Peyer's patch (tissue), 4 donors: Measurements from ENCODE around the gene PTOV1. TPM values are rescaled to one million over a fixed set of nuclear protein-coding genes. Genes with fewer than 3 reads are reported as not detected.

Source experiments
- DNase-seq, 3 donors: peaks; one replicate each; pipeline ENCODE4 v3.0.0-alpha.2; 2017 to 2019
- H3K27ac ChIP-seq, 4 donors: fragments of 200-600 bp; sonication (generic); one replicate each; pipeline ENCODE4 v1.5.1; 2016 to 2019
- H3K27me3 ChIP-seq, 2 donors: fragments of 200-600 bp; sonication (generic); one replicate each; pipeline ENCODE4 v1.5.1; 2019
- H3K36me3 ChIP-seq, 3 donors: fragments of 200-600 bp; sonication (generic); one replicate each; pipeline ENCODE4 v1.5.1; 2016 to 2019
- H3K4me1 ChIP-seq, 4 donors: fragments of 200-600 bp; sonication (generic); one replicate each; pipeline ENCODE4 v1.5.1; 2016 to 2019
- H3K4me3 ChIP-seq, 4 donors: fragments of 200-600 bp; sonication (generic); 1 replicate in 3 of 4; 2 replicates in 1 of 4; pipeline ENCODE4 v1.5.1; 2016 to 2019; ENCODE audit warnings: mild to moderate bottlenecking in 1 of 4
- H3K9me3 ChIP-seq, 4 donors: fragments of 200-600 bp; sonication (generic); one replicate each; pipeline ENCODE4 v1.5.1; 2016 to 2019; ENCODE audit warnings: mild to moderate bottlenecking in 1 of 4
- CTCF ChIP-seq, 6 experiments: fragments of 450-650 bp in 4 of 6; fragments of 200-600 bp in 2 of 6; sonication (generic) in 1 of 6; IDR thresholded peaks; one replicate each; pipeline ENCODE4 v1.5.1; 2017 to 2019; ENCODE audit warnings: antibody characterized with exemption in 6 of 6, mild to moderate bottlenecking in 3 of 6, moderate library complexity in 1 of 6
- POLR2A ChIP-seq, 2 donors: fragments of 450-650 bp; IDR thresholded peaks; one replicate each; pipeline ENCODE4 v1.5.1; 2017; ENCODE audit warnings: antibody characterized with exemption in 2 of 2, mild to moderate bottlenecking in 2 of 2, moderate library complexity in 2 of 2
- total RNA-seq, 4 donors: library from RNA; depleted of rRNA; stranded (reverse); fragments of >200 nt; gene quantifications; one replicate each; pipeline ENCODE4 v1.1.0, GENCODE V29; 2016

The PTOV1 gene
- total RNA-seq, 4 donors from 2014 or later, result 80.0 to 153 (median 95.9) TPM

GRCh38 chr19:49836176-49837008 is 14.6 kb upstream of the PTOV1 start:
- Histone ChIP-seq H3K36me3 (peaks cover 0 to 77% (median 0%) of the 10 kb centered on the region in 3 donors), H3K9me3 (no peaks in the 10 kb centered on the region), H3K4me3 (no peak overlapping the region), H3K4me1 (no peaks in the 10 kb centered on the region), H3K27ac (no peak overlapping the region), H3K27me3 (no peaks in the 10 kb centered on the region)
- no peak for TF ChIP-seq POLR2A (IDR thresholded peaks at IDR 0.05)
- TF ChIP-seq CTCF (IDR thresholded peaks at IDR 0.05), result no peak
- no peak for DNase-seq

- Histone ChIP-seq H3K27ac (no peak overlapping the region), H3K9me3 (no peaks in the 10 kb centered on the region), H3K27me3 (no peaks in the 10 kb centered on the region), H3K36me3 (peaks cover 0 to 72% (median 0%) of the 10 kb centered on the region in 3 donors), H3K4me3 (no peak overlapping the region), H3K4me1 (no peaks in the 10 kb centered on the region)
- TF ChIP-seq POLR2A (IDR thresholded peaks at IDR 0.05), result no peak
- no peak for TF ChIP-seq CTCF (IDR thresholded peaks at IDR 0.05)
- DNase-seq, result no peak
Measured at GRCh38 chr19:49837009-49837310, 14.0 kb upstream of the PTOV1 start.

- Histone ChIP-seq H3K4me3 (no peak overlapping the region), H3K27me3 (no peaks in the 10 kb centered on the region), H3K9me3 (no peaks in the 10 kb centered on the region), H3K4me1 (no peaks in the 10 kb centered on the region), H3K27ac (no peak overlapping the region), H3K36me3 (peaks cover 0 to 67% (median 0%) of the 10 kb centered on the region in 3 donors)
- no peak for TF ChIP-seq CTCF (IDR thresholded peaks at IDR 0.05)
- no peak for TF ChIP-seq POLR2A (IDR thresholded peaks at IDR 0.05)
- no peak for DNase-seq
Measured at GRCh38 chr19:49837425-49837824, 13.5 kb upstream of the PTOV1 start.

- TF ChIP-seq CTCF (IDR thresholded peaks at IDR 0.05) (no peak), POLR2A (IDR thresholded peaks at IDR 0.05) (no peak)
- no peak overlapping the region for H3K4me3 ChIP-seq
- H3K36me3 ChIP-seq, result peaks cover 0 to 52% (median 0%) of the 10 kb centered on the region in 3 donors
- no peaks in the 10 kb centered on the region for H3K4me1 ChIP-seq
- no peaks in the 10 kb centered on the region for H3K9me3 ChIP-seq
- no peaks in the 10 kb centered on the region for H3K27me3 ChIP-seq
- H3K27ac ChIP-seq, result no peak overlapping the region
- DNase-seq, result no peak
Measured at GRCh38 chr19:49838885-49839588, 11.9 kb upstream of the PTOV1 start.

- no peak overlapping the region for H3K27ac ChIP-seq
- H3K4me1 ChIP-seq, result no peaks in the 10 kb centered on the region
- H3K27me3 ChIP-seq, result no peaks in the 10 kb centered on the region
- H3K36me3 ChIP-seq, result peaks cover 0 to 45% (median 0%) of the 10 kb centered on the region in 3 donors
- no peak for DNase-seq
- no peaks in the 10 kb centered on the region for H3K9me3 ChIP-seq
- TF ChIP-seq CTCF (IDR thresholded peaks at IDR 0.05) (no peak), POLR2A (IDR thresholded peaks at IDR 0.05) (no peak)
- no peak overlapping the region for H3K4me3 ChIP-seq
Measured at GRCh38 chr19:49839713-49840112, 11.2 kb upstream of the PTOV1 start.
